Muscle of arm (tissue), 14 donors: ENCODE data around the gene COL10A1. TPM values are rescaled to one million over a fixed set of nuclear protein-coding genes. Genes with fewer than 3 reads are reported as not detected.

Source experiments
- DNase-seq: peaks from one replicate; pipeline ENCODE4 v3.0.0-alpha.2; 2013
- long read RNA-seq, 11 donors: transcript quantifications; one replicate each; lab custom pipeline, GENCODE V29; 2026
- polyA plus RNA-seq, 12 donors: library from polyadenylated mRNA; unstranded; fragments of 120-200 nt; gene quantifications; one replicate each; pipeline ENCODE4 v1.2.1, GENCODE V29; 2013; ENCODE audit not compliant: insufficient read length in 12 of 12

Gene COL10A1
- polyA plus RNA-seq = under 1 TPM in 10 of 12 donors, not detected in 2; 0.19 to 0.90 (median 0.41) TPM
- long read RNA-seq, donor 1 = 0 reads
- long read RNA-seq, donor 2 = 0 reads
- long read RNA-seq, donor 3 = 0 reads
- long read RNA-seq, donor 4 = 0 reads
- long read RNA-seq, donor 5 = 0 reads
- long read RNA-seq, donor 6 = 0 reads
- long read RNA-seq, donor 7 = 0 reads
- long read RNA-seq, donor 8 = 0 reads
- long read RNA-seq, donor 9 = 0 reads
- long read RNA-seq, donor 10 = 0 reads
- long read RNA-seq, donor 11, partial matches to known transcripts = 0 of 8 reads
- long read RNA-seq, donor 11, other reads (novel, unspliced or antisense) = 8 of 8 reads

DNA sequence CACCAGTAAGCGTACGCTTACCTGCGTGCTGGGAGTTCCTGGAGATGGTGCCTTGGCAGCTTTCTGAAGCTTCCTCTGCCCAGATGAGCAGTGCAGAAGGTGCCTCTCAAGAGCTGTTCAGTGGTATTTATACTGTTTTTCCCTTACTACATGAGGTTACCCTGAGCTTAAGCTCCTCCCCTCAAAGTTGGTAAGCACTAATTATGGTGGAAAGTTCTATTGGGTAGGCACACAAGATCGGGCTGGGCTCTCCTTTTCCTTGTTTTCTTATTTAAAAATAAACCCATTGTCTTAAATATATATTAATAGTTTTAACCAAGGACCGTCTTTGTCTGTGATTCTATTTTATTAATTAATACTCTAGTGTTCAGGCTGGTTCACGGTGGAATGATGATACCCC, at the start of gene COL10A1:
Gene COL10A1 (minus strand): TSS at position 101 of the 400 bp plus-strand sequence. CDS start 640 bp downstream, outside the sequence.
- no peak for DNase-seq

DNA sequence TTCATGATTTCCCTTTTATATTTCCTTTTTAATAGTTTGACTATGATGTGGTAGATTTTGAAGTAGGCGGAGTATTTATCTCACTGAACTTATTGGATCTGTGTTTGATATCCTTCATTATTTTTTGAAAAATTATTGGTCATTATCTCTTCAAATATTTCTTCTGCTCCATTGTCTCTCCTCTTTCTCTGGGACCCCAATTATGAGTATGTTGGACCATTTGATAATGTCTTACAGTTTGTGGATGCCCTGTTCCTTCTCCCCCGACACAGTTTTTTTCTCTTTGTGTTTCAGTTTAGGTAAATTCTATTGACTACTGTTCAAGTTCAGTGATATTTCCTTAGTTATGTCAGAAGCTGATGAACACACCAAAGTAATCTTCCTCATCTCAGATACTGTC, 49.4 kb upstream of the COL10A1 start:
- DNase-seq = no peak

DNA sequence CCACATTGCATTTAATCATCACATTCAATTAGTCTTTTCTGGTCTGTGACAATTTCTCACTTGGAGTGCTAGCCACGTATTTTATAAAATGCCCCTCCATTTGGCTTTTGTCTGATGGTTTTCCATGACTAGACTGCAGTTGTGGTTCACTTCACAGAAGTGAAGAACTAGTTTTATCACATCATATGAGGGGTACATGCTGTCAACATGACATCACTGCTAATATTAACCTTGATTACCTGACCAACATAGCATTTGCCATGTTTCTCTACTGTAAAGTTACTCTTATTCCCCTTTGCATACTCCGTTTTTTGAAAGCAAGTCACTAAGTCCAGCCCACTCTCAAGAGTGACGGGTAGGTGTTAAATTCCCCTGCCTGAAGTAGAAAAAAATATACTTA, 48.0 kb upstream of the COL10A1 start:
- no peak for DNase-seq

GRCh38 chr6:116170358-116171057, 44.6 kb upstream of the COL10A1 start:
- DNase-seq = no peak

GRCh38 chr6:116169880-116170279, 43.9 kb upstream of the COL10A1 start:
- DNase-seq = no peak

GRCh38 chr6:116168148-116168547, 42.2 kb upstream of the COL10A1 start:
- DNase-seq = no peak

DNA sequence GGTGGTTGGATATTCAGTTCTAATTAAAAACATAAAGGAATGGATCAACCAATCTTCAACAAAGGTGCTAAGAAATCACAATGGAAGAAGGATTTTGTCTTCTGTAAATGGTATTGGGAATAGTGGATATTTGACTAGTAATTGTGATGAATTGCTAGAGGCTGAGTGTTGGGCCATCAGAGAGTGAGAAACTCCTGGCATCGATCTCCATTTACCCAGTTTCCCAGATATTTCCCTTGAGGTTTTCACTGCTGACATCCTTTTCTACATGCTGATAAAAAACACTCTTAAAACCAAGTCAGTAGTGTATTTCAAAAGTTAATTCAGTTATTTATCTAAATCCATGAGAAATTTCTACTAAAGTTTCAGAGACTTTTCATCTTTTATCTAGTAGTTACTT, 40.4 kb upstream of the COL10A1 start:
- no peak for DNase-seq

- DNase-seq = no peak
Measured at GRCh38 chr6:116165596-116165995, 39.7 kb upstream of the COL10A1 start.

DNA sequence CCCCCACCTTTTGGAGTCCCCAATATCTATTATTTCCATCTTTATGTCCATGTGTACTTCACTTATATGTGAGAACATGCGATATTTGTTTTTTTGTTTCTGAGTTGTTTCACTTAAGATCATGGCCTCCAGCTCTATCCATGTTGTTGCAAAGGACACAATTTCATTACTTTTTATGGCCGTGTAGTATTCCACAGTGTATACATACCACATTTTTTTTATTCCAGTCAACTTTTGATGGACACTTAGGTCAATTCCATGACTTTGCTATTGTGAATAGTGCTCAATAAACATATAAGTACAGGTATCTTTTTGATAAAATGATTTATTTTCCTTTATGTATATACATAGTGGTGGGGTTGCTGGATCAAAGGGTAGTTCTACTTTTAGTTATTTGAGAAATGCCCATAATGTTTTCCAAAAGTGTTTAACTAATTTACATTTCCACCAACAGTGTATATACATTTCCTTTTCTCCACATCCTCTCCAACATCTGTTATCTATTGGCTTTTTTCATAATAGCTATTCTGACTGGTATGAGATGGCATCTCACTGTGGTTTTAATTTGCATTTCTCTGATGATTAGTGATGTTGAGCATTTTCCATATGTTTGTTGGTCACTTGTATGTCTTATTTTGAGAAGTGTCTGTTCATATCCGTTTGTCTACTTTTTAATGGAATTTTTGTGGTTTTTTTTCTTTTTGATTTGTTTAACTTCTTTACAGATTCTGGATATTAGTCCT, 34.0 kb upstream of the COL10A1 start:
- DNase-seq = no peak

DNA sequence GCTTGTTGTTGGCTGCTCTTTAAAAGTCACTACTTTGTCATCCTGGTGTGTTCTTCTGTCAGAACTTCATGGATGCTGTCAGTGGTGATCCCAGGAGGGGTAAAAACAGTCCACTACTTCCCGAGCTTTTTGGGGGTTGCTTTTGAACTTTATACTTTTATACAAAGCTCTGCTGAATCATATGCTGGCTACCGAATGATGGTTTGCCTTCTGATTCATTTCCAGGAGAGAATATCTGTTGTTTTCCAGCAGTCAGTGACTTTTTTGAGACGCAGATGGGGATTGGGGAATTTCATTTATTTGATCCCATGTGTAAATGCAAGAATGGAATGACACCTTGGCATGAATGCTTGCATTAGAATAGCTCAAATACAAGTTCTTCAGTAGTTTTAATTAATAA, 32.7 kb upstream of the COL10A1 start:
- no peak for DNase-seq

GRCh38 chr6:116157391-116157790, 31.5 kb upstream of the COL10A1 start:
- DNase-seq = no peak

DNA sequence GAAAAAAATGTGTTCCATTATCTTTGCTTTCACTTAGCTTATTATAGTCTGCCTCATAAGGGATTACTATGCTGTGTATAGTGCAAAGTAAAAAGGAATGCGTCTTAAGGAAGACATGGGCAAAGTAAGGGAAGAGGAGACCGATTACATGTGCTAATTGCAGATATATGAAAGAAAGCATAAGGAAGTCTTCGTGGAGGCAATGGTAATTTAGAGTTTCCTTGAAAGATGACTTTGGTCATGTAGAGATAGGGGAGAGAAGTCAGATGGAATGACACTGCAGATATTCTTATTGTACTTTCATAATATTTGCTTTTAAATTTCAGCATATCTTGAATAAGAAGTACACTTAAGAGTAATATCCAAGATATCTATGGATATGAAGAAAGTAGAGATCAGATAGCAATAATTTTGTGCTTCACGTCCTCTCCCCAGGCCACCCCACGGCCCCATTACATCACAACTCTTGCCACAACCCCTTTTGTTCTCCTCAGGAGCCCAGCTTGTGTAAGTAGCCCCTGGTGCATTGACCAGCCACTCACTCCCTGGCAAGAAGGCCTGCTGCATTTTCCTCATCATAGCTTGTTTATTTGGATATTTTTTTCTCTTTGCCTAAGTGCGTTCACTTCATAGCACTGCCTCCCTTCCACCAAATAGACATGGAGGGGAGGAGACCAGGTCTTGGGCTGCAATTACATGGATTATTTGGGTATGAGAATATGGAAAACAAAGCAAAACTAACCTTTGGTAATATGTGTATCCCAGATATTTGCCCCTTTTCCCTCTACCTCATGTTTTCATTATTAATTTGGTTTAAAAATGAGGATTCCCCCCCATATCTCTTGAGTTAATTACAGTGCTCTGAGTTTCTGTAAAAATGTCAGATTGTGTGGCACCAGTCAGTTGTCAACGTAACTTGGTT, 30.7 kb upstream of the COL10A1 start:
- no peak for DNase-seq

- DNase-seq = no peak
Measured at GRCh38 chr6:116154887-116155286, 29.0 kb upstream of the COL10A1 start.

GRCh38 chr6:116152620-116153019, 26.7 kb upstream of the COL10A1 start:
- no peak for DNase-seq

DNA sequence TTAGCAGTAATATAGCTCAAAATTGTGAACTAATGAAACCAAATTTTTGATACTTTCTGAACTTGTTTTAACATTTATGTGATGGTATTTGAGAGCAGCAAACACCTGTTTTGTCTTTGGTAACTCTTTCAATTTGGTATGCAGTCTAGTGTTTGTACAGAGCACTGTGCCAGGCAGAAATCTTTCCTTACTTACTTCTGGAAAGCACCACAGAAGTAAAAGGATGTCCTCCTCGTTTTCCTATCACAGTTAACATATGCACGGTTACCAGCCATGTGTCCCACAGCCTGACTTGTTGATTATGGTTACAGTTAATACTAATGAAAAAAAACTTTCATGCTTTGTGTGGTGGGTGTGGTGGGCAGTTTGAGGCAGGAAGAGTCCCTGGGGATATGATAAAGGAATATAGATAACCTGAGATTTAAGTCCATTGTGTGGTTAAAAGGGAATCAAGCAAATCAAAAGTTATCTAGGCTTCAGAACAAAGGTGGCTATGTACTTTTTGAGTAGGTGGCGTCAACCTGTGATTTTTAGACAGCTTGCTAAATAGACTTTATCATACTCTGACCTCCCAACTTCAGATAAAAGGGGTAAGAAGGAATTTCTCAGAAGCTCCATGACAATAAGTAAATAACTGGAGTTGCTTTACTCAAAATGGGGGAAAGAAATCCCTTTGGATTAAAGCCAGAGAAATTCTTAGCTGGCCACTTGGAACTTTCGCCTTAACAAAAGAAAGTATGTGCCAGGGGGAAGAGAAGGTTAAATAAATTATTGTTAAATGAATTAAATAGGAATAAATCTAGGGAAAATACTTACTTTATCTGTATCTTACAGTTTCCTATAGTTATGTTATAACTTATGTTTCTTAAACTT, 20.1 kb upstream of the COL10A1 start:
- DNase-seq = no peak

GRCh38 chr6:116144605-116145004, 18.7 kb upstream of the COL10A1 start:
- DNase-seq = no peak

GRCh38 chr6:116139917-116140316, 14.0 kb upstream of the COL10A1 start:
- DNase-seq = no peak

GRCh38 chr6:116136933-116137340, 11.0 kb upstream of the COL10A1 start:
- no peak for DNase-seq

DNA sequence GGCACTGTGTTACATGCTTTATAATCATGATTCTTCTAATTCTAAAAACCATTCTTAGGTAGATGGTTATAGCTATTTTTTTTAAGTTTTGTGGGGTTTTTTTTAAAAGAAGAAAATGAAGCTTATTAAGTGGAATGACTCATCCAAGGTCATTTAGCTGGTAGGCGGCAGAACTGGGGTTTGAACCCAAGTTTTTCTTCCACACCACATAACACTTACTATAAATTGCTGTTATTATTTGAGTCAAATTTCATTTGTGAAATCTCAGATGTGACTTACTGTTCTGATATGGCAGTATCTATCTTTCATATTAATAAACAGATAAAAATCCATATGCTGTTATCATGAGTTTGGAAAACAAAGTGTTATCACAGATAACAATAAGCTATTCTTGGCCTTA, 10.4 kb upstream of the COL10A1 start:
- DNase-seq = no peak

DNA sequence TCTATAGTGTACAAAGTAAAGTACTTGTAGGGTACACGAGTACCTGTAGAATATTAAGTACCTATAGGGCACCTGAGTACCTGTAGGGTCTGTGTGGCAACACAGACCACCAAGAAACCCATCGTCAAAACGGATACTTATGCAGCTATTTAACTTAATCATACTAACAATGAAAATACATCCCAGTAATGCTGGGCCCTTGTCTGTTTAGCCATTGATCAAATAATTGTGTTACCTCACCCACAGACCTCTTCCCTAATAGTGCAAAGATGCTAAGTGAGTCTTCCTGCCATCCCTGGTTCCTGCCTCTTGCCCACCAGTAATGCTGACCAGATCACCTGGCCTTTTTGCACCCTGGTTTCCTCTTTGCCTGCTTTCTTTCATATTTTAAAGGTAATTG, 7.5 kb upstream of the COL10A1 start:
- DNase-seq = no peak
